EH (cell line): Measurements from ENCODE around the gene SLF2.

Source experiments
- DNase-seq: peaks from one replicate; pipeline ENCODE4 v3.0.0-alpha.2; 2015; ENCODE audit warnings: low read depth

SLF2 gene

GRCh38 chr10:100912605-100913469 is at the start of gene SLF2:
Gene SLF2 (plus strand): TSS chr10:100912963. CDS start chr10:100913111, 148 bp downstream.
- peak; percentile 99 for DNase-seq

- DNase-seq: no peak
Measured at GRCh38 chr10:100863433-100863832, 49.3 kb upstream of the SLF2 start.

- no peak for DNase-seq
Measured at GRCh38 chr10:100864036-100864885, 48.5 kb upstream of the SLF2 start.

- no peak for DNase-seq
Measured at GRCh38 chr10:100864978-100865377, 47.8 kb upstream of the SLF2 start.

- no peak for DNase-seq
Measured at GRCh38 chr10:100866010-100866409, 46.8 kb upstream of the SLF2 start.

- DNase-seq: no peak
Measured at GRCh38 chr10:100866575-100867098, 46.1 kb upstream of the SLF2 start.

- no peak for DNase-seq
Measured at GRCh38 chr10:100867261-100867963, 45.4 kb upstream of the SLF2 start.

GRCh38 chr10:100868382-100868781 is 44.4 kb upstream of the SLF2 start:
- no peak for DNase-seq

GRCh38 chr10:100869399-100869798 is 43.4 kb upstream of the SLF2 start:
- DNase-seq: no peak

GRCh38 chr10:100872034-100872791 is 40.5 kb upstream of the SLF2 start:
- peak; percentile 72 for DNase-seq

- DNase-seq: peak; percentile 56
Measured at GRCh38 chr10:100873146-100873826, 39.5 kb upstream of the SLF2 start.

GRCh38 chr10:100873827-100874326 is 38.9 kb upstream of the SLF2 start:
- no peak for DNase-seq

- DNase-seq: no peak
Measured at GRCh38 chr10:100874702-100875483, 37.9 kb upstream of the SLF2 start.

GRCh38 chr10:100875484-100876166 is 37.1 kb upstream of the SLF2 start:
- DNase-seq: no peak

GRCh38 chr10:100876585-100877460 is 35.9 kb upstream of the SLF2 start:
- DNase-seq: no peak

- no peak for DNase-seq
Measured at GRCh38 chr10:100877461-100877850, 35.3 kb upstream of the SLF2 start.

- peak; percentile 84 for DNase-seq
Measured at GRCh38 chr10:100878291-100878910, 34.4 kb upstream of the SLF2 start.
